Fibroblast of lung (primary cell): ENCODE results near the gene PWP2. TPM values are rescaled to one million over a fixed set of nuclear protein-coding genes. Genes with fewer than 3 reads are reported as not detected.
"Not testable (repeated sequence)": the region's sequence is repeated elsewhere in the genome, so short reads cannot be mapped to it uniquely, and the experiment has no call there.

Experiments
- DNase-seq, 2 donors: peaks; one replicate each; pipeline versions ENCODE4 v3.0.0 to v3.0.0-alpha.2; 2010; ENCODE audit warnings: low read depth in 2 of 2
- H2AFZ ChIP-seq: 2 replicates; pipeline ENCODE4 v1.5.1; 2012; ENCODE audit warnings: low read length, control low read depth, inconsistent platforms
- H3K27ac ChIP-seq: 2 replicates; pipeline ENCODE4 v1.5.1; 2011; ENCODE audit warnings: low read length, control low read depth; ENCODE audit not compliant: insufficient read depth
- H3K27me3 ChIP-seq: 2 replicates; pipeline ENCODE4 v1.5.1; 2011; ENCODE audit warnings: mild to moderate bottlenecking, low read length; ENCODE audit not compliant: control insufficient read depth, insufficient read depth
- H3K36me3 ChIP-seq: 2 replicates; pipeline ENCODE4 v1.5.1; 2011; ENCODE audit warnings: low read length; ENCODE audit not compliant: control insufficient read depth, insufficient read depth
- H3K4me1 ChIP-seq: 2 replicates; pipeline ENCODE4 v1.5.1; 2011; ENCODE audit warnings: low read length; ENCODE audit not compliant: control insufficient read depth, insufficient read depth; ENCODE audit errors: extremely low read depth
- H3K4me2 ChIP-seq: 2 replicates; pipeline ENCODE4 v1.5.1; 2011; ENCODE audit warnings: low read length, control low read depth; ENCODE audit not compliant: insufficient read depth; ENCODE audit errors: extremely low read depth
- H3K4me3 ChIP-seq, 4 experiments: fragments of 200-600 bp in 1 of 4; sonication (generic) in 1 of 4; replicated peaks in 1 of 4; 2 replicates each; pipeline ENCODE4 v1.5.1; 2011 to 2016; ENCODE audit warnings: low read length in 4 of 4, low read depth in 3 of 4, mild to moderate bottlenecking in 3 of 4, control low read depth in 2 of 4, inconsistent platforms in 1 of 4, mixed read lengths in 1 of 4; ENCODE audit not compliant: insufficient read depth in 1 of 4; ENCODE audit errors: control extremely low read depth in 1 of 4
- H3K79me2 ChIP-seq: 2 replicates; pipeline ENCODE4 v1.5.1; 2012; ENCODE audit warnings: mild to moderate bottlenecking, low read length, inconsistent platforms; ENCODE audit not compliant: control insufficient read depth, insufficient read depth
- H3K9ac ChIP-seq: 2 replicates; pipeline ENCODE4 v1.5.1; 2011; ENCODE audit warnings: mild to moderate bottlenecking, low read length, control low read depth; ENCODE audit not compliant: insufficient read depth
- H3K9me3 ChIP-seq: 2 replicates; pipeline ENCODE4 v1.5.1; 2012; ENCODE audit warnings: low read depth, low read length; ENCODE audit not compliant: control insufficient read depth, insufficient read depth
- H4K20me1 ChIP-seq: 2 replicates; pipeline ENCODE4 v1.5.1; 2011; ENCODE audit warnings: low read length; ENCODE audit not compliant: control insufficient read depth, insufficient read depth; ENCODE audit errors: extremely low read depth
- polyA plus RNA-seq, 2 donors: library from polyadenylated mRNA; depleted of rRNA in 1 of 2; stranded (reverse) in 1 of 2; unstranded in 1 of 2; fragments of >200 nt; gene quantifications; 2 replicates each; pipeline ENCODE4 v1.2.1, GENCODE V29; 2011 to 2012; ENCODE audit warnings: missing spikeins in 1 of 2
- total RNA-seq: library from RNA; depleted of rRNA; stranded (reverse); fragments of >200 nt; gene quantifications from 2 replicates; pipeline ENCODE4 v1.2.1, GENCODE V29; 2014

The PWP2 gene
- total and polyA plus RNA-seq, 2 donors (not counting 1 experiment from before 2014, with no cell fraction given), result 3.8 to 5.1 TPM

DNA sequence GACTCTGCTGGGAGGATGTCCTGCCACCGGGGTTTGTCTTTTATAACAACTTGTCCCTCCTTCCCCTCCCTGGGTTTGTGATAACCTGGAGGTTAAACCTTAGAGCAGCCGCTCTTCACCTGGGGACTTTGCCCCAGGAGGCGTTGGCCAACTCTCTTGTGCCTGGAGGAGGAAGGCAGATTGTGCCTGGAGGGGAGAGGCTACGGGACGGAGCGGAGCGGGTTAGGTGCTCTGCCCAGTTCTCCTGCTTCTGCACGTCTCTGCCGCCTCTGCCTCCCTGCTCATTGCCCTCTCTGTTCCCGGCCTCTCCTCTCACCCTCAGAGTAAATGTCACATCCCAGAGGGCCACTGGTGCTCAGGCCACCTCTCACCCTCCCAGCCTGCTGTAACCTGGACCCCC is 63.1 kb downstream of the PWP2 start:
- H4K20me1 ChIP-seq, H3K4me1 ChIP-seq, H3K27ac ChIP-seq, H3K4me2 ChIP-seq, H3K9me3 ChIP-seq, H3K4me3 ChIP-seq, H2AFZ ChIP-seq, DNase-seq, H3K36me3 ChIP-seq, H3K27me3 ChIP-seq, H3K9ac ChIP-seq, H3K79me2 ChIP-seq: not testable (repeated sequence)

DNA sequence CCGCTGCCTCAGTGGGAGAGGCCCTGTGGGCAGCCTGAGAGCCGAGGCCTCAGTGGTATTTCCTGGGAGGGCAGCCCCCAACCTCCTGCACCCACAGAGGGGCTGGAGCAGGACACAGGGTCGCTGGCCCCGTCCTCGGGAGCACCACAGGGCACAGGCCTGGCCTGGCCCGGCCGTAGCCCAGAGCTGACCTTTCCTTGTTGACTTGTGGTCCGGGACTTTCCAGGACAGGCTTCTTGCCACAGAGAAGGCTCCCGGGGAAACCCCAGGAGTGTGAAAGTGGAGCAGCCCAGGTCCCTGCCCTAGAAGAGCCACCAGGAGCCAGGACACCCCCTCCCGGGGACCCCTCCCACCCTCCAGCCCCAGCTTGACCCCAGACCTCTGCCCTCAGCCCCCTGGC is 63.7 kb downstream of the PWP2 start:
- not testable (repeated sequence) for H3K79me2 ChIP-seq, H4K20me1 ChIP-seq, H3K9ac ChIP-seq, H3K4me3 ChIP-seq, H3K27ac ChIP-seq, H3K4me1 ChIP-seq, H2AFZ ChIP-seq, H3K9me3 ChIP-seq, H3K27me3 ChIP-seq, H3K36me3 ChIP-seq, DNase-seq, H3K4me2 ChIP-seq

DNA sequence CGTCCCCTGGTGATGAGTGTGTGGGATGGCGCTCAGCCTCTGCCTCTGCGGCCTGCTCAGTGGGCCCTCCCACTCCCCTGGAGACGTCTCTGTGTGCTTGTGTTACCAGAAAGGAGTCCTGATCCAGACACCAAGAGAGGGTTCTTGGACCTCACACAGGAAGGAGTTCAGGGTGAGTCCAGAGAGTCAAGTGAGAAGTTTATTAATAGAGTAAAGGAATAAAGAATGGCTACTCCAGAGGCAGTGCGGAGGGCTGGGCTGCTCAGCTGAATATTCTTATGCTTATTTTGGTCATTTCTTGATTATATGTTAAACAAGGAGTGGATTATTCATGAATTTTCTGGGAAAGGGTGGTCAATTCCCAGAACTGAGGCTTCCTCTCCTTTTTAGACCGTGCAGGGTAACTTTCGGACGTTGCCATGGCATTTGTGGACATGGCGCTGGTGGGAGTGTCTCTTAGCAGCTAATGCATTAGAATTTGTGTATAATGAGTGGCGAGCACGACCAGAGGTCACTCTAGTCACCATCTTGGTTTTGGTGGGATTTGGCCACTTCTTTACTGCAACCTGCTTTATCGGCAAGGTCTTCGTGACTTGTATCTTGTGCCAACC is 64.9 kb downstream of the PWP2 start:
- not testable (repeated sequence) for H4K20me1 ChIP-seq, DNase-seq, H3K4me2 ChIP-seq, H3K4me3 ChIP-seq, H3K9me3 ChIP-seq, H3K4me1 ChIP-seq, H3K9ac ChIP-seq, H3K27me3 ChIP-seq, H3K36me3 ChIP-seq, H3K27ac ChIP-seq, H2AFZ ChIP-seq, H3K79me2 ChIP-seq

DNA sequence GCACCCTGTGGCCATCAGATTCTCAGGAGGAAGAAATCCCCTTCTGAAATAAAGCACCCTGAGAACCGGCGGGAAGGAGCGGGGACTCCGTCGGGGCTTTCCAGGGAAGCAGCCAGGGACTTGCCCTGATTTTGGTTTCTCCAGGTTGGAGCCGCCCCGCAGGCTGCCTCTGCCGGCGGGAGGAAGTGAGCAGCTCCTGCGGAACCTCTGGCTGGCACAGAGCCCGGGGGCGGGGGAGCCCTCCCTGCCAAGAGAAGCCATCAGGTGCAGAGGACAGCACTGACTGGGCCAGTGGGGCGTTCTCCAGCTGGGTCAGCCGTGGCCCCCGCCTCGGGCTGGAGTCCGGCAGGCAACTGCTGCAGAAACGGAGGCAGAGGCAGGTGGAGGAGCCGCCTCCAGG is 65.5 kb downstream of the PWP2 start:
- not testable (repeated sequence) for H3K27ac ChIP-seq, H3K4me3 ChIP-seq, H3K27me3 ChIP-seq

DNA sequence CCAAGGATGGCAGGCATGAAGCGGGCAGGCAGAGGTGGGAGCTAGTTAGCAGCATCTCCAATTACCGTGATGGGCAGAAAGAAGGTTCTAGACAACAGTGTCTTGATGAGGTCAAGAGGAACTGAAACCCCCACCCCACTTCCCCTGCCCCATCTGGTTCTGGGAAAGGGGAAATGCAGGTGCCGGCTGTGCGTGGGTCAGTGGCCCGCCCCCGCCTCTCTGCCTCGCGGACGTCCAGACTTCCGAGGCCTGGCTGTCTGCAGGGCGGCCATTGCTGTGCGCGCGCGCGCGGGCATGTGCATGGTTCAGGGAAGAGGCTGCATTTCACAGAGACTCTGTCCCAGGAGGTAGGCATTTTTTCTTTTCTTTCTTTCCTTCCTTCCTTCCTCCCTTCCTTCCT is 68.0 kb downstream of the PWP2 start:
- not testable (repeated sequence) for H3K9me3 ChIP-seq, H4K20me1 ChIP-seq, H3K9ac ChIP-seq, H3K4me3 ChIP-seq, H3K4me2 ChIP-seq, DNase-seq, H3K4me1 ChIP-seq, H3K79me2 ChIP-seq, H3K36me3 ChIP-seq, H3K27me3 ChIP-seq, H3K27ac ChIP-seq, H2AFZ ChIP-seq

More for the DNA sequence above, 65.5 kb downstream of the PWP2 start:
- H3K79me2 ChIP-seq, H3K9me3 ChIP-seq, H3K4me2 ChIP-seq, DNase-seq, H3K9ac ChIP-seq, H3K4me1 ChIP-seq, H4K20me1 ChIP-seq, H2AFZ ChIP-seq, H3K36me3 ChIP-seq: not testable (repeated sequence)

DNA sequence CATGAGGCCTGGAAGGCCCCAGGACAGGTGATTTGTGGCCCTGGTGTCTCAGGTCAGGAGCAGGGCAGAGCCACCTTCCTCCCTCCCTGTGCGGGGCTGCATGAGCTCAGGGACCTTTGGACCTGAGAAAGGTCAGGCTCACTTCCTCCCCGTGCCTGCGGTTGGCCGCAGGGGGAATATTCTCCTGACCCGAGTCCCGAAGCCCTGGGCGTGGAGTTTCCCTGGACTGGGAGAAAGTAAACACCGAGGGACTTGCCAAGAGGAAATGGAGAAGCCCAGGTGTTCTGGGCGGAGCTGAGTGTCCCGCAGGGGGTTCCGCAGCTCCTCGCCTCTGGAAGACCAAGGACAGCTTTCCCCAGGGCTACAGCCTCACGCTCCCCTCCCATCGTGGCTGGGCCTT is 68.9 kb downstream of the PWP2 start:
- not testable (repeated sequence) for DNase-seq, H3K4me2 ChIP-seq, H3K9me3 ChIP-seq, H4K20me1 ChIP-seq, H3K27ac ChIP-seq, H3K4me1 ChIP-seq, H3K9ac ChIP-seq, H2AFZ ChIP-seq, H3K27me3 ChIP-seq, H3K4me3 ChIP-seq, H3K79me2 ChIP-seq, H3K36me3 ChIP-seq
